Heart left ventricle (tissue), 16 donors: ENCODE measurements around the gene PRKCH. TPM values are rescaled to one million over a fixed set of nuclear protein-coding genes. Genes with fewer than 3 reads are reported as not detected.

Source experiments
- ATAC-seq, 4 donors: fragments of 200-7000 bp; cut with Tn5 transposase; one replicate each; pipeline ENCODE4 v1.9.1; 2020 to 2022; ENCODE audit warnings: moderate library complexity in 4 of 4, mild to moderate bottlenecking in 3 of 4, moderate number of reproducible peaks in 1 of 4
- DNase-seq, 5 donors: peaks; one replicate each; pipeline ENCODE4 v3.0.0-alpha.2; 2020
- H3K27ac ChIP-seq, 12 donors: fragments of 200-600 bp; sonication (generic) in 4 of 12; one replicate each; pipeline versions ENCODE4 v1.5.0 to v1.8.0; 2016 to 2022; ENCODE audit warnings: mild to moderate bottlenecking in 2 of 12
- H3K27me3 ChIP-seq, 9 donors: fragments of 200-600 bp; sonication (generic) in 2 of 9; one replicate each; pipeline versions ENCODE4 v1.5.1 to v1.8.0; 2016 to 2022; ENCODE audit warnings: mild to moderate bottlenecking in 3 of 9
- H3K36me3 ChIP-seq, 9 donors: fragments of 200-600 bp; sonication (generic) in 2 of 9; one replicate each; pipeline versions ENCODE4 v1.5.0 to v1.8.0; 2018 to 2022; ENCODE audit warnings: mild to moderate bottlenecking in 2 of 9
- H3K4me1 ChIP-seq, 12 donors: fragments of 200-600 bp; sonication (generic) in 4 of 12; one replicate each; pipeline versions ENCODE4 v1.5.0 to v1.8.0; 2016 to 2022; ENCODE audit warnings: mild to moderate bottlenecking in 3 of 12
- H3K4me3 ChIP-seq, 12 donors: fragments of 200-600 bp; sonication (generic) in 4 of 12; one replicate each; pipeline versions ENCODE4 v1.5.0 to v1.8.0; 2017 to 2022; ENCODE audit warnings: mild to moderate bottlenecking in 9 of 12, moderate library complexity in 4 of 12
- H3K9me3 ChIP-seq, 12 donors: fragments of 200-600 bp; sonication (generic) in 4 of 12; one replicate each; pipeline versions ENCODE4 v1.5.0 to v1.8.0; 2016 to 2022; ENCODE audit warnings: mild to moderate bottlenecking in 1 of 12
- POLR2A ChIP-seq, 2 donors: fragments of 450-650 bp; IDR thresholded peaks; one replicate each; pipeline ENCODE4 v1.6.1; 2017; ENCODE audit warnings: antibody characterized with exemption in 2 of 2, mild to moderate bottlenecking in 2 of 2, moderate library complexity in 2 of 2
- WGBS, 4 donors: extraction: QIAGEN DNeasy Blood & Tissue Kit in 2 of 4; methylation state at CpG; one replicate each; pipeline versions ENCODE4 v1.1.5 to v1.1.7; 2013 to 2018; 5-methylcytosine and 5-hydroxymethylcytosine counted together
- intact Hi-C, 10 donors: fragments of 100-400 bp; cut with DNase I; formaldehyde crosslinking; loops; one replicate each; pipeline versions ENCODE4 v1.11.1 to v1.14.2; 2022
- polyA plus RNA-seq, 2 donors: library from polyadenylated mRNA; stranded (reverse); fragments of 200-250 nt; gene quantifications; one replicate each; pipeline ENCODE4 v1.2.3, GENCODE V29; 2013
- total RNA-seq, 9 donors: library from RNA; depleted of rRNA in 2 of 9; stranded (reverse); fragments of >200 nt in 2 of 9; fragmentation: NEBNext Ultra II Directional in 3 of 9; extraction: Animal tissue kit (Norgen Biotek cat#: 25700) in 3 of 9; gene quantifications; one replicate each; pipeline versions ENCODE4 v1.1.0 to v1.2.4, GENCODE V29; 2016 to 2023
- TF ChIP-seq, protein P1 (sequence below), 12 donors: fragments of 200-600 bp; sonication (generic) in 4 of 12; IDR thresholded peaks; one replicate each; pipeline versions ENCODE4 v1.5.0 to v1.8.0; 2018 to 2022; ENCODE audit warnings: antibody characterized with exemption in 12 of 12, mild to moderate bottlenecking in 5 of 12
- donor health status: ischemic (EF 13 %, LVEDD 7.1; RV severe dilation, severe dysfunction).
- donor health status: healthy with polysubstance abuse.
- donor health status: DM: no; HTN: yes; CAD: no.
- donor health status: DM: no; HTN: no; CAD: no.
- donor health status: ischemic (EF 25% LVEDD 6.9; RV normal size, moderate dysfunction).
- donor health status: ischemic (EF 25% LVEDD 5.7; RV mildly dilated, moderate dysfunction).
- donor health status: healthy.
- donor health status: DM: yes; HTN: yes; CAD: no.
- donor health status: ischemic (EF 35%, LVEDD 5.7; RV mildly dilated, moderate dysfunction).
- donor health status: nonischemic (EF 11% LVEDD 7.7; RV severe dilation, severe dysfunction).
- donor health status: DM: yes; HTN: yes; CAD: no.
- donor health status: PGD.
- donor health status: ischemic (EF 29% LVEDD 5.4; RV normal size, mild dysfunction).
- donor health status: nonischemic (EF 23%, LVEDD 6.1; RV moderate dilation, normal function).

PRKCH gene
- total and polyA plus RNA-seq, 11 donors, result 6.1 to 49.2 (median 21.7) TPM

DNA sequence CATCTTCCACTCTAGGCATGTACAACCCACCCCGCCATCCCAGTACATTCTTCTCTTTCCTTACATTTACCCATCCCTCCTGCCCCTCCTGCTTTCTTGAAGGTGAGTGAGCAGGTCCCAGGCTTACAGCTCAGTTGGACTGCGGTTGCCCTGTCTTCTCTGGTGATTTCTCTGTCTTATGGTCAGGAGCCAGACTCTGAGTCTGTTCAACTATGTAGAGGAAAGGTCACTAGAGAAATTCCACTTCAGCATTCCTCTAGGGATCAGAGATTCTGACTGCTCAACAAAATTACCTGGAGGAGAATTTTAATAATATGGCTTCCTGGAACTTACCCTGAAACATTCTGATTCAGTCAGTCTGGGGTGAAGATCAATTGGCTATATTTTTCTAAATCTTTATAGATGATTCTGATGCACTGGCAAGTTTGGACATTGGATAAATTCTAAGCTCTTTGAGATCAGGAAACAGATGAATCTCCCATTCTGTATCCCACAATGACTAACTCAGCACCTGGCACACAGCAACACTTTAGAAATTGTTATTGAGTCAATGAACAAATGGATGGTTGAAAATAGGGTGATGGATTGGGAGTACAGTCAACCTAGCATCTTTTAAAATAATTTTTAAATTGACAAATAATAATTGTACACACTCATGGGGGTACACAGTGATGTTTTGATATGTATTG, 245.3 kb downstream of the PRKCH start:
- Histone ChIP-seq H3K27ac (peak overlapping the region in 5 of 12 donors; percentile 10 to 65 (median 33)), H3K27me3 (no peaks in the 10 kb centered on the region), H3K4me3 (no peak overlapping the region), H3K36me3 (no peaks in the 10 kb centered on the region), H3K9me3 (no peaks in the 10 kb centered on the region), H3K4me1 (peaks cover 9 to 93% (median 45%) of the 10 kb centered on the region in 12 donors)
- no peak for TF ChIP-seq POLR2A (IDR thresholded peaks at IDR 0.05)
- TF ChIP-seq, protein P1, sequence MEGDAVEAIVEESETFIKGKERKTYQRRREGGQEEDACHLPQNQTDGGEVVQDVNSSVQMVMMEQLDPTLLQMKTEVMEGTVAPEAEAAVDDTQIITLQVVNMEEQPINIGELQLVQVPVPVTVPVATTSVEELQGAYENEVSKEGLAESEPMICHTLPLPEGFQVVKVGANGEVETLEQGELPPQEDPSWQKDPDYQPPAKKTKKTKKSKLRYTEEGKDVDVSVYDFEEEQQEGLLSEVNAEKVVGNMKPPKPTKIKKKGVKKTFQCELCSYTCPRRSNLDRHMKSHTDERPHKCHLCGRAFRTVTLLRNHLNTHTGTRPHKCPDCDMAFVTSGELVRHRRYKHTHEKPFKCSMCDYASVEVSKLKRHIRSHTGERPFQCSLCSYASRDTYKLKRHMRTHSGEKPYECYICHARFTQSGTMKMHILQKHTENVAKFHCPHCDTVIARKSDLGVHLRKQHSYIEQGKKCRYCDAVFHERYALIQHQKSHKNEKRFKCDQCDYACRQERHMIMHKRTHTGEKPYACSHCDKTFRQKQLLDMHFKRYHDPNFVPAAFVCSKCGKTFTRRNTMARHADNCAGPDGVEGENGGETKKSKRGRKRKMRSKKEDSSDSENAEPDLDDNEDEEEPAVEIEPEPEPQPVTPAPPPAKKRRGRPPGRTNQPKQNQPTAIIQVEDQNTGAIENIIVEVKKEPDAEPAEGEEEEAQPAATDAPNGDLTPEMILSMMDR (IDR thresholded peaks at IDR 0.05), result no peak
- 75 to 84% (median 77%) methylated on average over 2 of the region's 2 CpGs for WGBS, 4 donors
- no peak for ATAC-seq
- intact Hi-C loops, result loop anchor here in 5 of 10 donors (5.0 to 10.0 kb wide), 3 partner anchors 89 to 128 kb away; partner anchors contain the start of gene HIF1A (in 2 of the 5)
- DNase-seq, result no peak

DNA sequence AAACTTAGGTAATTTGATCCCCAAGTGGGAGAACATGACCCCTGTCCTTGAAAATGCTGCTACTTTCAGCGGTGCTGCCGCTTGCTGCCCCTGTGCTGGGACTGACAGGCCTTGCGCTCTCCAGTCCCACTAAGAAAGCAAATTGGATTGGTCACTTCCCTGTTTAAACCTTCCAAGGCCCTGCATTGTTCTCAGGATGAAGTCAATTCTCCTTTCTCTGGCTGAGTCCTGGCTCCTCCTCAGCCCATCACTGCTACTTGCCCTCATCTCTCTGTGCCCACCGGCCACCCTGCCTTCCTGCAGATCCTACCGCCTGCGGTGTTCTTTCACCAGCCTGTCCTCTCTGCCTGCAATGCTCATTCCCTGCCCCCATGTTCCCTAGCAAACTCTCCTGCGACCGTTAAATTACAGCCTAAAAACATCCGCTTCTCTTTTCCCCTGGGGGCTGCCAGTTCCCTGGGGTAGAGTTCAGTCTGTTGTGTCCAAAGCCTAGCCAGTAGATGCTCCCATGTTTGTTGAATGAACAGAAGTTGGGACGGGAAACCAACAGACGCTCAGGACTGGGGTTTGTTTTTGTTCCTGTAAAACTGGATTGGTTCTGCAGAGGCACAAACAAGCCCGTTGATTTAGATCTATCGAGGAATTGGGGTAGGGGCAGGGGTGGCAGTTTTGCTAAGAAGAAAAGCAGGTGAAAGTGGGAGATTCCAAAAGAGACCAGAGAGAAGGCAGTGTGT, 246.6 kb downstream of the PRKCH start:
- Histone ChIP-seq H3K36me3 (no peaks in the 10 kb centered on the region), H3K9me3 (no peaks in the 10 kb centered on the region), H3K27me3 (no peaks in the 10 kb centered on the region), H3K4me3 (peak overlapping the region in 10 of 12 donors; percentile 11 to 45 (median 33)), H3K27ac (peak overlapping the region; percentile 56 to 87 (median 74)), H3K4me1 (peaks cover 9 to 91% (median 36%) of the 10 kb centered on the region in 12 donors)
- intact Hi-C loops, result loop anchor here in 5 of 10 donors (5.0 to 10.0 kb wide), 3 partner anchors 91 to 127 kb away; partner anchors contain the start of gene HIF1A (in 2 of the 5)
- peak in 3 of 5 donors; percentile 50 to 65 (median 59) for DNase-seq
- 57 to 71% (median 58%) methylated on average over 13 of the region's 13 CpGs for WGBS, 4 donors
- ATAC-seq, result peak in 1 of 4 donors; percentile 20
- no peak for TF ChIP-seq POLR2A (IDR thresholded peaks at IDR 0.05)
- TF ChIP-seq, protein P1 (IDR thresholded peaks at IDR 0.05), result no peak

DNA sequence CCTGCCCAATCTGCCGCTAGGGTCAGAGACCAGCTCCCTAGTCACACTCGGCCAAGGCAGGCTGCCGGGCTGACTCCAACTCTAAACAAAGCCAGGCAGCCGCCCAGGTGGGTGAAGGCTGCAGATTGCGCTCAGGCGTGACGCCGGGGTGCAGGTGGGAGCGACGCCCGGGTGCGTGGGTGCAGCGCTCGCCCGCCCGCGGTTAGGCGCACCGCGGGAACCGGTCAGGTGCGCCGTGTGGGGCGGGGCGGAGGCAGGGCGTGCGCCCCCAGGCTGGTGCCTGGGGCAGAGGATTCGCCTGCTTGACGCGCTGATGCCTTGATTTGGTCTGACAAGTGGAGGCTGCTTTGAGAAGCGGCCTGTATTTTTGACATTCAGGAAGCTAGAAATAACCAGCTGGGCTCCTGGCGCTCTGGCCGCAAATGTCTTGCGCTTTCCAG, 247.2 kb downstream of the PRKCH start:
- DNase-seq (peak in 3 of 5 donors; percentile 48 to 75 (median 58)), ATAC-seq (peak; percentile 30 to 76 (median 55))
- TF ChIP-seq, protein P1 (IDR thresholded peaks at IDR 0.05), result peak in 6 of 12 donors; percentile 4 to 25 (median 9)
- no peak for TF ChIP-seq POLR2A (IDR thresholded peaks at IDR 0.05)
- Histone ChIP-seq H3K27me3 (no peaks in the 10 kb centered on the region), H3K4me1 (peaks cover 6 to 91% (median 36%) of the 10 kb centered on the region in 12 donors), H3K9me3 (no peaks in the 10 kb centered on the region), H3K4me3 (peak overlapping the region in 10 of 12 donors; percentile 11 to 45 (median 33)), H3K36me3 (no peaks in the 10 kb centered on the region), H3K27ac (peak overlapping the region; percentile 56 to 87 (median 74))
- WGBS, 4 donors, result 33 to 61% (median 43%) methylated on average over 25 to 34 of the region's 34 CpGs
- intact Hi-C loops, result loop anchor here in 5 of 10 donors (5.0 to 10.0 kb wide), 3 partner anchors 91 to 126 kb away; partner anchors contain the start of gene HIF1A (in 2 of the 5)
